HG02759 (cell line): ENCODE data around the gene KRTAP5-10.
"Not testable (repeated sequence)": the region's sequence is repeated elsewhere in the genome, so short reads cannot be mapped to it uniquely, and the experiment has no call there.

Experiments
- ATAC-seq: cut with Tn5 transposase; IDR thresholded peaks from one replicate; pipeline ENCODE4 v1.9.1; 2021; ENCODE audit warnings: mild to moderate bottlenecking, moderate library complexity; ENCODE audit not compliant: unreplicated experiment

KRTAP5-10 gene

GRCh38 chr11:71571101-71571850, 5.9 kb downstream of the KRTAP5-10 start:
- ATAC-seq, result not testable (repeated sequence)

GRCh38 chr11:71572811-71573210, 7.4 kb downstream of the KRTAP5-10 start:
- ATAC-seq, result no peak

GRCh38 chr11:71574418-71574817, 9.1 kb downstream of the KRTAP5-10 start:
- ATAC-seq, result no peak

- no peak for ATAC-seq
Observed at GRCh38 chr11:71575723-71576424, 10.5 kb downstream of the KRTAP5-10 start.

GRCh38 chr11:71576688-71577465, 11.5 kb downstream of the KRTAP5-10 start:
- not testable (repeated sequence) for ATAC-seq

- no peak for ATAC-seq
Observed at GRCh38 chr11:71577469-71578004, 12.2 kb downstream of the KRTAP5-10 start.

GRCh38 chr11:71579513-71579912, 14.2 kb downstream of the KRTAP5-10 start:
- ATAC-seq, result not testable (repeated sequence)

GRCh38 chr11:71580057-71581003, 15.0 kb downstream of the KRTAP5-10 start:
- ATAC-seq, result no peak

- no peak for ATAC-seq
Observed at GRCh38 chr11:71581826-71582225, 16.5 kb downstream of the KRTAP5-10 start.

GRCh38 chr11:71582309-71582895, 17.0 kb downstream of the KRTAP5-10 start, which contains the start of gene KRTAP5-11:
Gene KRTAP5-11 (minus strand): TSS chr11:71582875. CDS start chr11:71582837, 38 bp downstream.
- no peak for ATAC-seq

- not testable (repeated sequence) for ATAC-seq
Observed at GRCh38 chr11:71582969-71583368, 17.6 kb downstream of the KRTAP5-10 start.

GRCh38 chr11:71585673-71586072, 20.3 kb downstream of the KRTAP5-10 start:
- not testable (repeated sequence) for ATAC-seq

- ATAC-seq, result not testable (repeated sequence)
Observed at GRCh38 chr11:71588314-71588713, 23.0 kb downstream of the KRTAP5-10 start.

- ATAC-seq, result not testable (repeated sequence)
Observed at GRCh38 chr11:71588822-71589545, 23.6 kb downstream of the KRTAP5-10 start.

GRCh38 chr11:71589546-71589920, 24.2 kb downstream of the KRTAP5-10 start:
- ATAC-seq, result not testable (repeated sequence)

- not testable (repeated sequence) for ATAC-seq
Observed at GRCh38 chr11:71603221-71603620, 37.9 kb downstream of the KRTAP5-10 start.

- ATAC-seq, result not testable (repeated sequence)
Observed at GRCh38 chr11:71604798-71605488, 39.6 kb downstream of the KRTAP5-10 start.

- not testable (repeated sequence) for ATAC-seq
Observed at GRCh38 chr11:71606853-71607519, 41.6 kb downstream of the KRTAP5-10 start.
